ENCODE data around the gene PFKM.
A peak's percentile ranks its signal among the peaks of the same experiment; 100 is the strongest.
"Not testable (repeated sequence)": the region's sequence is repeated elsewhere in the genome, so short reads cannot be mapped to it uniquely, and the experiment has no call there.

PFKM gene

GRCh38 chr12:48110691-48111311 lies 8.4 kb upstream of the PFKM start:
- DNase-seq (ENCODE audit: low read depth, low spot score): no peak

DNA sequence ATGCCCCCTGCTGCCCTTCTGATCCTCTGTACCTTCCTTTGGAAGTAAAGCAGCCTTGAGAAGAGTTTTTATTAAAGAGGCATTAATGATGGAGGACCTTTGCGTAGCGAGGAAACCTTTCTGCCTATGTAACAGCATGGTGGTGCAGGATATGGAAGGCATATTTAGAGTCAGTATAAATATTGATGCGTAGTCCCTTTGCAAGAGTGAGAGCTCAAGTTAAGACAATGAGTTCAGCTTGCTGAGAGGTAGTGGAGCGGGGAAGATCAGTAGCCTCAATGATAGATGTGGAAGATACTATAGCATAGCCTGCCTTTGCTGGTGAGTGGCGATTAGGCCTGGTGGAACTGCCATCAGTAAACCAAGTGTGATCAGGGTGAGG lies 7.9 kb upstream of the PFKM start:
- DNase-seq (ENCODE audit: low read depth, low spot score): not testable (repeated sequence)

DNA sequence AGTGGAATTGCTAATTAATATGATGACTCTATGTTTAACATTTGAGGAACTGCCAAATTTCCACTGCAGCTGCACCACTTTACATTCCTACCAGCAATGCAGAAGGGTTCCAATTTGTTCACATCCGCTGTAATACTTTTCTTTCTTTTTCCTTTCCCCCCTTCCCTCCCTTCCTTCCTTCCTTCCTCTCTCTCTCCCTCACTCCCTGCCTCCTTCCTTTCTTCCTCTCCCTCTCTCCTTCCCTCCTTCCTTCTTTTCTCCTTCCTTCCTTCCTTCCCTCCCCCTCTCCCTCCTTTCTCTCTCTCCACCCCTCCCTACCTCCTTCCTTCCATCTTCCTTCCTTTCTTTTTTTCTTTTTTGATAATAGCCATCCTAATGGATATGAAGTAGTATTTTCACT lies 3.2 kb upstream of the PFKM start:
- DNase-seq (ENCODE audit: low read depth, low spot score): no peak

GRCh38 chr12:48118284-48118871 lies 786 bp upstream of the PFKM start:
- DNase-seq (ENCODE audit: low read depth, low spot score): no peak

DNA sequence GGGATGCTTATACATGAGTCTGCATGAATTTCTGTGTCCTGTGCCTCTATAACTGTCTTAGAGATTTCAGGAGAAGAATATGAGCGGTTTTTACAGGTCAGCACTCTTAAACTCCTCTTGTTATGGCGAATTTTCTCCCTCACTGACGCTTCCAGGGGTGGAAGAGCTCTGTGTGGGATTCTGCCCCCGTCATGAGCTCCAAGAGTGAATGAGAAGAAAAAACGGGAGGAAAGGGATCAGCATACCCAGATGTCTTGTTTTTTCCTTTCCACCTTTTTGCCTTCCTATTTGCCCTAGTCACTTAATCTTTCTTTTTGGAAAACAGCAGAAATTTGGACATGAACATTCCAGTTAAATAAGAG lies 651 bp downstream of the PFKM start:
- DNase-seq (ENCODE audit: low read depth, low spot score): peak; percentile 4

DNA sequence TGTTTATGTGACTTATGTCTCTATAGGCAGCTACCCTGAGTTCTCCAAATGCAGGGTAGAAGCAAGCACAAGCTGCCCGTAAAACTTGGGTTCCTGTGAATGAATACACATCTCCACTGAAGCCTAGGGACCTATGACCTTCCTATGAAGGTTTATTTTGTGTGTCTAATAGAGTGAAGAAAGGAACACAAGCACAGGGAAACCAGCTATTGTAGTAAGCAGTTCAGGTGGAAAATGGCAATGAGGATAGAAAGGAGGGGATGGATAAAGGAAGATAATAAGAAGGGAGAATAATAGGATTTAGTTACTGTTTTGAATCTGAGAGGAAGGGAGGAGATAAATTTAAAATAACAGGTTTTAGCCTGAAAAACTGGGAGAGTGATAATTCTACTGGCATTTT lies 2.4 kb downstream of the PFKM start:
- no peak for DNase-seq (ENCODE audit: low read depth, low spot score)

- no peak for DNase-seq (ENCODE audit: low read depth, low spot score)
Measured at GRCh38 chr12:48122065-48122834, 3.1 kb downstream of the PFKM start.

DNA sequence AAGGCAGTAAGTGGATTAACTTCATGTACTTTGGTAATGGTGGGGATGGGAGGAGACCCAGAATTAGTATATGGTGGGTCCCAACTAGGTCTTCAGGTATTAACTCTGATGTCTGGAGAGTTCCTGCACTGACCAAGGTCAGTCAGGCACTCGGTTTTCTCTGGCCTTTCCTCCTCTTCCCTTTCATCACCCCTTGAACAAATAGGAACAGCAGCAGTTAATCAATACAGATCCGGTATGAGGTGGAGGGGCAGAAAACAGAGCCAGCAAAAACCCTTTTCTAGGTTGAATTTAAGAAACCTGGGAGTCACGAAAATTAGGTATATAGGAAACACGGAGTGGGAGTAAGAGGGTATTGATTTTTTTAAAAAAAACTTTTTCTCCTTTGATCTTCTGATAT lies 4.0 kb downstream of the PFKM start:
- DNase-seq (ENCODE audit: low read depth, low spot score): no peak

- not testable (repeated sequence) for DNase-seq (ENCODE audit: low read depth, low spot score)
Measured at GRCh38 chr12:48125542-48125941, 6.4 kb downstream of the PFKM start.

- DNase-seq (ENCODE audit: low read depth, low spot score): no peak
Measured at GRCh38 chr12:48125985-48126384, 6.8 kb downstream of the PFKM start.

- DNase-seq (ENCODE audit: low read depth, low spot score): no peak
Measured at GRCh38 chr12:48126953-48127630, 7.9 kb downstream of the PFKM start.

DNA sequence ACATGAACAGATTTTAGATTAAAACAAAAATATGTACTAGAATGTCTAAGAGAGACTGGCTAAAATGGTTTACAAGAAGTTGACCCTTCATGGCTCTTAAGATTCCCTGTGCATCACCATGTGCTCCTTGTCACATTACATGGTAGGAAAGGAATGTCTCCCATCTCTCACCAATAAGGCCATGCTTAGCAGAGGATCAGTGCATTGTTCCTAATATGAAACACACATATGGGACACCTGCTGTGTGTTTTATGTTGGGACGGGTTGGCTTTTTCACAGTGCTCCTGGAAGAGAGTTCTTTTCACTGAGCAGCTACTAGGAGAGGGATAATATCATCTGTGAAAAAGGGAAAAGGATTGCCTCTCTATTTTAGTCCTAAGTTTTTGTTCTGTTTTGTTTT lies 9.6 kb downstream of the PFKM start:
- DNase-seq (ENCODE audit: low read depth, low spot score): no peak

DNA sequence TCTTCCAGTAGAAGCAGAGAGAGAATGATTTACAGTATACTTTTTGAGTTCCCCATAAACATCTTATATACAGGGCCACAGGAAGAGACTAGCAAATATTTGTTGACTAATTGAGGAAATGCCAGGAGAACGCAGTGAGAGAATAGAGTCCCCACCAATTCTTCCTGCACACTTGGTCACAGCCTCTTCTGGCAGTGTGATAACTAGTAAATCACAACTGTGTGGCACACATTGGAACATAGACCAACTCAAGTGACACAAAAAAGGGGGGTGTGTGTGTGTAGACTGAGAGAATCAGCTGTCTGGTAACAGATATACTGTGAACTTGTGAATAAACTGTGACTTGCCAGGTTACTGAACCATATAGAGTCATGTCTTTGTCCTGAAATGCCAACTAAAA lies 10.2 kb downstream of the PFKM start:
- no peak for DNase-seq (ENCODE audit: low read depth, low spot score)

- no peak for DNase-seq (ENCODE audit: low read depth, low spot score)
Measured at GRCh38 chr12:48131517-48131916, 12.4 kb downstream of the PFKM start.

GRCh38 chr12:48132826-48133225 lies 13.7 kb downstream of the PFKM start:
- no peak for DNase-seq (ENCODE audit: low read depth, low spot score)

- no peak for DNase-seq (ENCODE audit: low read depth, low spot score)
Measured at GRCh38 chr12:48135027-48135426, 15.9 kb downstream of the PFKM start.

DNA sequence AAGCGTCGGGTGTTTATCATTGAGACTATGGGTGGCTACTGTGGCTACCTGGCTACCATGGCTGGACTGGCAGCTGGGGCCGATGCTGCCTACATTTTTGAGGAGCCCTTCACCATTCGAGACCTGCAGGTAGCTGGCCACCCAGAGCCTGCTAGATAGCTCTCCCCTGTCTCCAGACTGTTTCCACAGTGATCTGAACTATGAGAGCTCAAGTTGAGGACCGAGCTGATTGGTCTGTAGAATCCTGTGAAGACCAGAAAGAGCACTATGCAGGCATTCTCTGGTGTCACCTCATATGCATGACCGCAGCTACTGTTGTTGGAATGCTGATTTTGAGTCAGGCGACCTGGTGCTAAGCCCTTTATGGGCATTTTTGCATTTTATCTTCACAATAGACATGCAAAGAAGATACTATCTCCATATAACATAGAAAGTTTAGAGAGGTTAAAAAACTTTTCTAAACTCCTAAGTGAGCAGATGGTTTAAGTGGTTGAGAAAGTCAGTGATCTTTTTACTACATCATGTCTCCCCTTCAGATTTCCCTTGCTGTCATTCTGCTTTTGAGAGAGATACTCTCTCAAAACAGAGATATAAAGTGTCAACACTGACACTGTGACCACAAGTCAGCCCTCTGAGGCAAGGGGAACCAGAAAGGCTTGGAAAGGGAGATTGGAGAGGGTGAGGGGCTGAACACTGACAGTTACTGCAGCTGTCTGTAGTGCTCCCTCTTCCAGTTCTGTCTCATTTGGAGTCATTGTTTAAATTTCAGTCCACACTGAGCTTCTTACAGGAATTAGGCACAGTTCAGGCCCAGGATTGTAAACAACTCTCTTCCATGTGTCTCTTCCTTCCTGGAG lies 23.9 kb downstream of the PFKM start:
- DNase-seq (ENCODE audit: low read depth, low spot score): no peak

- no peak for DNase-seq (ENCODE audit: low read depth, low spot score)
Measured at GRCh38 chr12:48143898-48144297, 24.7 kb downstream of the PFKM start.

DNA sequence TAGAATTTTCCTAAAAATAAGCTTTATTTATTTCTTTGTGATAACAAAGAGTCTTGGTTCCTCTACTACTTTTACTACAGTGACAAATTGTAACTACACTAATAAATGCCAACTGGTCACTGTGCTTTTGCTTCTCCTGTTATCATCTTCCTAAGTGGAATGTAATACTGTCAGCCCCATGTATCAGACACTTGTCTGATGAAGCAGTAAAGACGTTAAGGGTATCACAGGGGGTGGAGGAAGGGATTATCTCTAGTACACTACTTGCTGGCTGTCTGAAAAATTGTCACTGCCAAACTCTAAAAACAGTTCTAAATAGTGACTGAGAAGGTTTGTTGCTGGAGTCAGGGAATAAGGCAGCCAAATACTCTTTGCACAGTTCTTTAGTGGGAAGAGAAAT lies 26.8 kb downstream of the PFKM start:
- DNase-seq (ENCODE audit: low read depth, low spot score): no peak

- DNase-seq (ENCODE audit: low read depth, low spot score): no peak
Measured at GRCh38 chr12:48151103-48151771, 32.1 kb downstream of the PFKM start.

GRCh38 chr12:48155786-48156185 lies 36.6 kb downstream of the PFKM start:
- DNase-seq (ENCODE audit: low read depth, low spot score): not testable (repeated sequence)

All from smooth muscle cell of the brain vasculature (primary cell).